ENCODE results near the gene PROC. TPM values are rescaled to one million over a fixed set of nuclear protein-coding genes. Genes with fewer than 3 reads are reported as not detected.
"Not testable (repeated sequence)": the region's sequence is repeated elsewhere in the genome, so short reads cannot be mapped to it uniquely, and the experiment has no call there.

The PROC gene
- total RNA-seq, 1 donor from 2014 or later, result 0.17 TPM

- TF ChIP-seq CTCF (conservative IDR thresholded peaks at IDR 0.05; ENCODE audit: low read depth, low read length), result no peak
- no peak for DNase-seq (ENCODE audit: low read depth)
- no peak overlapping the region for H3K4me3 ChIP-seq (ENCODE audit: low read depth, low read length)
Observed at GRCh38 chr2:127451981-127452380, 33.8 kb downstream of the PROC start.

GRCh38 chr2:127452423-127452822 lies 34.2 kb downstream of the PROC start:
- H3K4me3 ChIP-seq (ENCODE audit: low read depth, low read length); DNase-seq (ENCODE audit: low read depth): not testable (repeated sequence)

- DNase-seq (ENCODE audit: low read depth), result no peak
- no peak overlapping the region for H3K4me3 ChIP-seq (ENCODE audit: low read depth, low read length)
- TF ChIP-seq CTCF (conservative IDR thresholded peaks at IDR 0.05; ENCODE audit: low read depth, low read length), result no peak
Observed at GRCh38 chr2:127453013-127453391, 34.8 kb downstream of the PROC start.

GRCh38 chr2:127453392-127454171 lies 35.4 kb downstream of the PROC start:
- H3K4me3 ChIP-seq (ENCODE audit: low read depth, low read length), result no peak overlapping the region
- peak; percentile 13 for TF ChIP-seq CTCF (conservative IDR thresholded peaks at IDR 0.05; ENCODE audit: low read depth, low read length)
- DNase-seq (ENCODE audit: low read depth), result no peak

- peak; percentile 83 for DNase-seq (ENCODE audit: low read depth)
- no peak for TF ChIP-seq CTCF (conservative IDR thresholded peaks at IDR 0.05; ENCODE audit: low read depth, low read length)
- no peak overlapping the region for H3K4me3 ChIP-seq (ENCODE audit: low read depth, low read length)
Observed at GRCh38 chr2:127454595-127455565, 36.7 kb downstream of the PROC start.

- DNase-seq (ENCODE audit: low read depth), result peak; percentile 33
- TF ChIP-seq CTCF (conservative IDR thresholded peaks at IDR 0.05; ENCODE audit: low read depth, low read length), result no peak
- H3K4me3 ChIP-seq (ENCODE audit: low read depth, low read length), result no peak overlapping the region
Observed at GRCh38 chr2:127455566-127456493, 37.6 kb downstream of the PROC start.

All from epithelial cell of proximal tubule (primary cell).